Heart right ventricle (tissue), 16 donors: ENCODE data around the gene REXO1. TPM values are rescaled to one million over a fixed set of nuclear protein-coding genes. Genes with fewer than 3 reads are reported as not detected.

Experiments used
- ATAC-seq, 8 donors: fragments of 200-7000 bp; cut with Tn5 transposase; one replicate each; pipeline ENCODE4 v1.9.1; 2020; ENCODE audit warnings: mild to moderate bottlenecking in 8 of 8, moderate library complexity in 8 of 8, moderate number of reproducible peaks in 1 of 8
- DNase-seq, 2 donors: peaks; one replicate each; pipeline ENCODE4 v3.0.0-alpha.2; 2020
- H3K27ac ChIP-seq, 10 donors: fragments of 200-600 bp; sonication (generic) in 2 of 10; one replicate each; pipeline versions ENCODE4 v1.5.0 to v1.8.0; 2020 to 2022; ENCODE audit warnings: mild to moderate bottlenecking in 3 of 10
- H3K27me3 ChIP-seq, 7 donors: fragments of 200-600 bp; one replicate each; pipeline ENCODE4 v1.8.0; 2021 to 2022; ENCODE audit warnings: mild to moderate bottlenecking in 2 of 7
- H3K36me3 ChIP-seq, 9 donors: fragments of 200-600 bp; sonication (generic) in 1 of 9; one replicate each; pipeline versions ENCODE4 v1.5.0 to v1.8.0; 2020 to 2022; ENCODE audit warnings: mild to moderate bottlenecking in 2 of 9
- H3K4me1 ChIP-seq, 9 donors: fragments of 200-600 bp; sonication (generic) in 1 of 9; one replicate each; pipeline versions ENCODE4 v1.5.0 to v1.8.0; 2020 to 2022; ENCODE audit warnings: mild to moderate bottlenecking in 4 of 9
- H3K4me3 ChIP-seq, 10 donors: fragments of 200-600 bp; sonication (generic) in 2 of 10; one replicate each; pipeline versions ENCODE4 v1.5.0 to v1.8.0; 2020 to 2022; ENCODE audit warnings: mild to moderate bottlenecking in 7 of 10, moderate library complexity in 2 of 10
- H3K9me3 ChIP-seq, 11 donors: fragments of 200-600 bp in 10 of 11; sonication (generic) in 2 of 11; one replicate each; pipeline versions ENCODE4 v1.5.0 to v1.8.0; 2013 to 2022; ENCODE audit warnings: mild to moderate bottlenecking in 2 of 11, control low read depth in 1 of 11, moderate library complexity in 1 of 11
- WGBS, 2 donors: extraction: QIAGEN DNeasy Blood & Tissue Kit; methylation state at CpG; one replicate each; pipeline ENCODE4 v1.1.7; 2013; ENCODE audit warnings: inconsistent platforms in 1 of 2; 5-methylcytosine and 5-hydroxymethylcytosine counted together
- intact Hi-C, 10 donors: fragments of 100-400 bp; cut with DNase I; formaldehyde crosslinking; loops; one replicate each; pipeline versions ENCODE4 v1.11.1 to v1.14.2; 2022
- polyA plus RNA-seq, 2 donors: library from polyadenylated mRNA; stranded (reverse); fragments of 200-250 nt; gene quantifications; one replicate each; pipeline ENCODE4 v1.2.3, GENCODE V29; 2013
- total RNA-seq, 10 donors: library from RNA; stranded (reverse); fragmentation: NEBNext Ultra II Directional in 3 of 10; extraction: Animal tissue kit (Norgen Biotek cat#: 25700) in 3 of 10; gene quantifications; one replicate each; pipeline versions ENCODE4 v1.2.1 to v1.2.4, GENCODE V29; 2021 to 2023
- TF ChIP-seq, protein P1 (sequence below), 9 donors: fragments of 200-600 bp; sonication (generic) in 2 of 9; IDR thresholded peaks; one replicate each; pipeline versions ENCODE4 v1.5.0 to v1.8.0; 2021 to 2022; ENCODE audit warnings: antibody characterized with exemption in 9 of 9, mild to moderate bottlenecking in 5 of 9, moderate library complexity in 1 of 9
- donor health status: Arrhythmogenic right ventricular cardiomyopathy.
- donor health status: ischemic (EF 13 %, LVEDD 7.1; RV severe dilation, severe dysfunction).
- donor health status: healthy with polysubstance abuse.
- donor health status: DM: no; HTN: yes; CAD: no.
- donor health status: DM: no; HTN: no; CAD: no.
- donor health status: ischemic (EF 25% LVEDD 6.9; RV normal size, moderate dysfunction).
- donor health status: ischemic (EF 25% LVEDD 5.7; RV mildly dilated, moderate dysfunction).
- donor health status: healthy.
- donor health status: DM: yes; HTN: yes; CAD: no.
- donor health status: Ischemic cardiomyopathy.
- donor health status: ischemic (EF 35%, LVEDD 5.7; RV mildly dilated, moderate dysfunction).
- donor health status: nonischemic (EF 11% LVEDD 7.7; RV severe dilation, severe dysfunction).
- donor health status: DM: yes; HTN: yes; CAD: no.
- donor health status: PGD.
- donor health status: ischemic (EF 29% LVEDD 5.4; RV normal size, mild dysfunction).
- donor health status: nonischemic (EF 23%, LVEDD 6.1; RV moderate dilation, normal function).

Gene REXO1
- total and polyA plus RNA-seq, 12 donors: 13.1 to 20.6 (median 16.5) TPM

DNA sequence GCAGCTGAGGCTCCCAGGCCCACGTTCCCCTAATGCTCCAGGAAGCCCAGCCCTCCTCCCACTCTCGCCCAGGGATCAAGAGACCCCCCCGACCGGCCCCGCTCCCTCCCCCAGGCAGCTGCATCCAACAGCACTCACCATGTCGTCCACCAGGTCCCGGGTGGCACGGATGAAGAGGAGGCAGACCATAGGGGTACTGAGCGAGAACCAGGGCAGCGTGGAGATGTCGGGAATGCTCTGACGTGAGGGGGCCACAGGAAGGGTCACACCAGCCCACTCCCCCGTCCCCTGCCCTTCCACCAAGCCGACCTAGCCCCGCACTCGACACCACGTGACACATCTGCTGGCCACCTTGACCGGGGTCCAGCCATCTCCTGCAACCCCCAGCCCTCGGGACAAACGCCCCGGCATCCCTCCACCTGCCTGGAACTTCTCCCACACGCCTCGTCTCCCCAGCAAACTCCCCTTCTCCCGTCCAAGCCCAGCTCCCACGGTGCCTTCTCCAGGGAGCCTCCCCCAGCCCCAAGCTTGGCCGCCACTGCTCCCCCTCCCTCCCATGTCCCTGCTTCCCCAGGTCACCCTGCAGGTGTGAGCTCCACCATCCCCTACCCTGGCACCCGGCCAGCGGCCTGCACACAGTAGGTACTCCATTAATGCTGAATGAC, 41.1 kb downstream of the REXO1 start:
- peaks cover 0 to 8% (median 7%) of the 10 kb centered on the region in 9 donors for H3K4me1 ChIP-seq
- H3K36me3 ChIP-seq: no peaks in the 10 kb centered on the region
- WGBS, 2 donors: 60 to 67% methylated on average over 28 of the region's 28 CpGs
- H3K27me3 ChIP-seq: no peaks in the 10 kb centered on the region
- no peak for ATAC-seq
- TF ChIP-seq, protein P1, sequence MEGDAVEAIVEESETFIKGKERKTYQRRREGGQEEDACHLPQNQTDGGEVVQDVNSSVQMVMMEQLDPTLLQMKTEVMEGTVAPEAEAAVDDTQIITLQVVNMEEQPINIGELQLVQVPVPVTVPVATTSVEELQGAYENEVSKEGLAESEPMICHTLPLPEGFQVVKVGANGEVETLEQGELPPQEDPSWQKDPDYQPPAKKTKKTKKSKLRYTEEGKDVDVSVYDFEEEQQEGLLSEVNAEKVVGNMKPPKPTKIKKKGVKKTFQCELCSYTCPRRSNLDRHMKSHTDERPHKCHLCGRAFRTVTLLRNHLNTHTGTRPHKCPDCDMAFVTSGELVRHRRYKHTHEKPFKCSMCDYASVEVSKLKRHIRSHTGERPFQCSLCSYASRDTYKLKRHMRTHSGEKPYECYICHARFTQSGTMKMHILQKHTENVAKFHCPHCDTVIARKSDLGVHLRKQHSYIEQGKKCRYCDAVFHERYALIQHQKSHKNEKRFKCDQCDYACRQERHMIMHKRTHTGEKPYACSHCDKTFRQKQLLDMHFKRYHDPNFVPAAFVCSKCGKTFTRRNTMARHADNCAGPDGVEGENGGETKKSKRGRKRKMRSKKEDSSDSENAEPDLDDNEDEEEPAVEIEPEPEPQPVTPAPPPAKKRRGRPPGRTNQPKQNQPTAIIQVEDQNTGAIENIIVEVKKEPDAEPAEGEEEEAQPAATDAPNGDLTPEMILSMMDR (IDR thresholded peaks at IDR 0.05): no peak
- intact Hi-C loops: no loop called here
- no peaks in the 10 kb centered on the region for H3K9me3 ChIP-seq
- no peak overlapping the region for H3K27ac ChIP-seq
- DNase-seq: no peak
- no peak overlapping the region for H3K4me3 ChIP-seq

GRCh38 chr19:1806184-1807029, 41.9 kb downstream of the REXO1 start:
- H3K36me3 ChIP-seq: no peaks in the 10 kb centered on the region
- ATAC-seq (no peak), DNase-seq (no peak)
- H3K4me3 ChIP-seq: no peak overlapping the region
- TF ChIP-seq, protein P1 (IDR thresholded peaks at IDR 0.05): no peak
- WGBS, 2 donors: 78 to 83% methylated on average over 44 to 45 of the region's 45 CpGs
- H3K27ac ChIP-seq: no peak overlapping the region
- peaks cover 0 to 1% (median under 1%) of the 10 kb centered on the region in 9 donors for H3K4me1 ChIP-seq
- intact Hi-C loops: no loop called here
- H3K27me3 ChIP-seq: no peaks in the 10 kb centered on the region
- no peaks in the 10 kb centered on the region for H3K9me3 ChIP-seq

- DNase-seq: no peak
- intact Hi-C loops: no loop called here
- no peaks in the 10 kb centered on the region for H3K27me3 ChIP-seq
- no peaks in the 10 kb centered on the region for H3K4me1 ChIP-seq
- TF ChIP-seq, protein P1 (IDR thresholded peaks at IDR 0.05): no peak
- no peak for ATAC-seq
- H3K27ac ChIP-seq: no peak overlapping the region
- no peaks in the 10 kb centered on the region for H3K36me3 ChIP-seq
- H3K4me3 ChIP-seq: no peak overlapping the region
- no peaks in the 10 kb centered on the region for H3K9me3 ChIP-seq
- WGBS, 2 donors: 90 to 91% methylated on average over 24 of the region's 24 CpGs
These were observed 42.7 kb downstream of the REXO1 start for GRCh38 chr19:1805401-1806183.

DNA sequence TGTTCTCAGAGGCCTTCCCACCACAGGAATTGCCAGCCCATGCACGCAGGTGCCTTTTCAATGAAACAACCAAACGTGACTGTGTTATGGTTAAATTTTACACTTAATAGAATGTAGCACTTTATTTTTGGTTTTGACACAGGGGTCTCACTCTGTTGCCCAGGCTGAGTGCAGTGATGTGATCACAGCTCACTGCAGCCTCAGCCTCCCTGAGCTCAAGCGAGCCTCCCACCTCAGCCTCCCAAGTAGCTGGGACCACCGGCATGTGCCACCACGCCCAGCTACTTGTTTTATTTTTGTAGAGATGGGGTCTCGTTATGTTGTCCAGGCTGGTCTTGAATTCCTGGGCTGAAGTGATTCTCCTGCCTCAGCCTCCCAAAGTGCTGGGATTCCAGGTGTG, 43.4 kb downstream of the REXO1 start:
- no peak overlapping the region for H3K27ac ChIP-seq
- WGBS, 2 donors: 93 to 94% methylated on average over 6 of the region's 6 CpGs
- peaks cover 0 to under 1% (median 0%) of the 10 kb centered on the region in 9 donors for H3K36me3 ChIP-seq
- no peaks in the 10 kb centered on the region for H3K4me1 ChIP-seq
- intact Hi-C loops: no loop called here
- DNase-seq: no peak
- no peaks in the 10 kb centered on the region for H3K9me3 ChIP-seq
- no peak for ATAC-seq
- no peaks in the 10 kb centered on the region for H3K27me3 ChIP-seq
- TF ChIP-seq, protein P1 (IDR thresholded peaks at IDR 0.05): no peak
- no peak overlapping the region for H3K4me3 ChIP-seq
